Loucy (cell line): ENCODE results near the gene SDK1.

ENCODE experiments used
- H2AFZ ChIP-seq: fragments of 200-600 bp; sonication (generic); 2 replicates; pipeline ENCODE4 v1.6.0; 2016; ENCODE audit warnings: antibody characterized with exemption, mild to moderate bottlenecking, low read length, moderate library complexity
- H3F3A ChIP-seq: fragments of 200-600 bp; 2 replicates; pipeline ENCODE4 v1.6.0; 2016; ENCODE audit warnings: antibody characterized with exemption, low read depth, mild to moderate bottlenecking
- H3K27me3 ChIP-seq: fragments of 200-600 bp; sonication (generic); 2 replicates; pipeline ENCODE4 v1.6.1; 2014; ENCODE audit warnings: low read length, mild to moderate bottlenecking; ENCODE audit not compliant: insufficient read depth, poor library complexity, severe bottlenecking
- H3K36me3 ChIP-seq: fragments of 200-600 bp; sonication (generic); 2 replicates; pipeline ENCODE4 v1.6.1; 2016; ENCODE audit warnings: low read length; ENCODE audit not compliant: insufficient read depth
- H3K4me1 ChIP-seq: fragments of 200-600 bp; sonication (generic); 2 replicates; pipeline ENCODE4 v1.5.1; 2014; ENCODE audit warnings: low read length, mild to moderate bottlenecking; ENCODE audit not compliant: insufficient read depth, poor library complexity, severe bottlenecking
- H3K4me2 ChIP-seq: fragments of 200-600 bp; sonication (generic); 2 replicates; pipeline ENCODE4 v1.6.0; 2014; ENCODE audit warnings: antibody characterized with exemption, low read length, low read depth, mild to moderate bottlenecking; ENCODE audit not compliant: poor library complexity, severe bottlenecking
- H3K4me3 ChIP-seq: fragments of 200-600 bp; sonication (generic); 2 replicates; pipeline ENCODE4 v1.5.1; 2014; ENCODE audit warnings: low read length, mild to moderate bottlenecking, mixed read lengths; ENCODE audit not compliant: poor library complexity, severe bottlenecking
- H3K79me2 ChIP-seq: fragments of 200-600 bp; sonication (generic); 2 replicates; pipeline ENCODE4 v1.6.1; 2014; ENCODE audit warnings: low read length; ENCODE audit not compliant: insufficient read depth
- H3K9ac ChIP-seq: fragments of 200-600 bp; sonication (generic); 2 replicates; pipeline ENCODE4 v1.6.0; 2014; ENCODE audit warnings: mild to moderate bottlenecking, low read depth, low read length, moderate library complexity; ENCODE audit not compliant: poor library complexity, severe bottlenecking
- H3K9me2 ChIP-seq: fragments of 200-600 bp; sonication (generic); replicated peaks from 2 replicates; pipeline ENCODE4 v1.6.1; 2016; ENCODE audit warnings: low read depth, low read length, mixed read lengths
- H3K9me3 ChIP-seq: fragments of 200-600 bp; sonication (generic); 2 replicates; pipeline ENCODE4 v1.6.1; 2014; ENCODE audit warnings: mild to moderate bottlenecking, antibody characterized with exemption, low read length, low read depth; ENCODE audit not compliant: insufficient read depth
- H4K20me1 ChIP-seq: fragments of 200-600 bp; sonication (generic); 2 replicates; pipeline ENCODE4 v1.6.0; 2014; ENCODE audit warnings: antibody characterized with exemption, low read length, mild to moderate bottlenecking; ENCODE audit not compliant: insufficient read depth, poor library complexity, severe bottlenecking
- EZH2phosphoT487 ChIP-seq: fragments of 200-600 bp; IDR thresholded peaks from 2 replicates; pipeline ENCODE4 v1.6.1; 2018; ENCODE audit warnings: antibody characterized with exemption, mild to moderate bottlenecking, moderate library complexity, borderline replicate concordance
- TF ChIP-seq, protein P1 (sequence below): fragments of 200-600 bp; sonication (generic); conservative IDR thresholded peaks from 2 replicates; pipeline ENCODE4 v1.5.1; 2014; ENCODE audit warnings: mild to moderate bottlenecking, antibody characterized with exemption, low read length

The SDK1 gene

DNA sequence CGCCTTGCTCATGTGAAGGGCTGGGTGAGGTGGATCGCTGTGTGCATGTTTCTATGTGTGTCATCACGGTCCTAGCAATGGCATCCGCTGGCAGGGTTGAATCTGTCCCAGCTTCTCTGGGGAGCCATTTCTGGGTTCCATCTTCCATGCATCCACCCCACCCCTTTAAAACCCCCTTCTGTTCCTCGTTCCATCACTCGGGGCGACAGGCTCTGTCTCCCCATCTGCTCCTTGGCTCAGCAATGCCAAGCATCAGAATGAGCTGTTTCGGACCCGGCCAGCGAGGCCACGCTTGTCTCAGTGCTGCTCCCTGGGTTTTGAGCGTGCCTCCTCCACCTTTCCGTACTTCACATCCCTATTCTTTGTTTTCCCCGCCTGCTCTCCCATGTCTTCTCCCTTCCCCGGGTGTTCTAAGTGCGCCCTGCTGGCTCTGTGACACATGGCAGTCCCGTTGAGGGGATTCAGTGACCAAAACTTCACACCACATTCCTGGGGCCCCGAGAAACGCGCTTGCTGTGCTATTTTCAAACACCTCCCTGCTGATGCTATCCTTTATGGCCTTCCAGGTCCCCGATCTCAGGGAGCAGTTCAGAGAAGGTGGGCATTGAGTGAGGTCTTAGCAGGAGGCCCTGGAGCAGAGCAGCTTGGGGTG is 827.0 kb downstream of the SDK1 start:
- no peak overlapping the region for H3K4me2 ChIP-seq
- no peak overlapping the region for H3K4me3 ChIP-seq
- H4K20me1 ChIP-seq, result no peaks in the 10 kb centered on the region
- no peaks in the 10 kb centered on the region for H3K36me3 ChIP-seq
- H3F3A ChIP-seq, result no peaks in the 10 kb centered on the region
- H3K9ac ChIP-seq, result no peak overlapping the region
- no peak overlapping the region for H2AFZ ChIP-seq
- no peaks in the 10 kb centered on the region for H3K27me3 ChIP-seq
- peaks cover 11% of the 10 kb centered on the region; the same call in 1 of the 2 replicates for H3K9me3 ChIP-seq
- TF ChIP-seq, protein P1, sequence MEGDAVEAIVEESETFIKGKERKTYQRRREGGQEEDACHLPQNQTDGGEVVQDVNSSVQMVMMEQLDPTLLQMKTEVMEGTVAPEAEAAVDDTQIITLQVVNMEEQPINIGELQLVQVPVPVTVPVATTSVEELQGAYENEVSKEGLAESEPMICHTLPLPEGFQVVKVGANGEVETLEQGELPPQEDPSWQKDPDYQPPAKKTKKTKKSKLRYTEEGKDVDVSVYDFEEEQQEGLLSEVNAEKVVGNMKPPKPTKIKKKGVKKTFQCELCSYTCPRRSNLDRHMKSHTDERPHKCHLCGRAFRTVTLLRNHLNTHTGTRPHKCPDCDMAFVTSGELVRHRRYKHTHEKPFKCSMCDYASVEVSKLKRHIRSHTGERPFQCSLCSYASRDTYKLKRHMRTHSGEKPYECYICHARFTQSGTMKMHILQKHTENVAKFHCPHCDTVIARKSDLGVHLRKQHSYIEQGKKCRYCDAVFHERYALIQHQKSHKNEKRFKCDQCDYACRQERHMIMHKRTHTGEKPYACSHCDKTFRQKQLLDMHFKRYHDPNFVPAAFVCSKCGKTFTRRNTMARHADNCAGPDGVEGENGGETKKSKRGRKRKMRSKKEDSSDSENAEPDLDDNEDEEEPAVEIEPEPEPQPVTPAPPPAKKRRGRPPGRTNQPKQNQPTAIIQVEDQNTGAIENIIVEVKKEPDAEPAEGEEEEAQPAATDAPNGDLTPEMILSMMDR, result no peak
- no peak for TF ChIP-seq EZH2phosphoT487
- H3K79me2 ChIP-seq, result no peaks in the 10 kb centered on the region
- no peaks in the 10 kb centered on the region for H3K9me2 ChIP-seq
- no peaks in the 10 kb centered on the region for H3K4me1 ChIP-seq

DNA sequence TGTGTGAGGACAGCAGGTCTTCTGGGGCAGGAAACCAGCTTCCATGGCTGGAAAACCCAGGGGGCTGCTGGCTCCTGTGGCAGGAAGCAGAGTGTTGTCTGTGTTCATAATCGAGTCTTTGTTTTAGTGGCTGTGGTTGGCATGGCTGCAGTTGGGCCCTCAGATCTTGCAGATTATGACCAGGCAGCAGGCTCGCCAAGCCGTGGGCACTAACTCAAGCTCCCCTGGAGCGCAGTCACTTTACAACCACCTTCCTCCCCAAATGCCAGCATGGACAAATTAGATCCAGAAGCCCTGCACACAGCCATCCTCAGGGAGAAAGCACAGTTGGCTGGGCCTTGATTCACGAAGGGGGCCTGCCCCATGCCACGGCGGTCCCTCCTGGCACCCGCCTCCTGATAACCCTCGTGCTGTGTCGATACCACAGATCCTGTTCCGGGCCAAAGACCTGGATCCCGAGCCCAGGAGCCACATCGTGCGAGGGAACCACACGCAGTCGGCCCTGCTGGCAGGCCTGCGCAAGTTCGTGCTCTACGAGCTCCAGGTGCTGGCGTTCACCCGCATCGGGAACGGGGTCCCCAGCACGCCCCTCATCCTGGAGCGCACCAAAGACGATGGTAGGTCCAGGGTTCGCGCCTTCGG is 828.5 kb downstream of the SDK1 start:
- Histone ChIP-seq H3K4me3 (no peak overlapping the region), H2AFZ (no peak overlapping the region), H3K4me2 (no peak overlapping the region), H3K36me3 (no peaks in the 10 kb centered on the region), H3K9ac (no peak overlapping the region), H3K79me2 (no peaks in the 10 kb centered on the region), H3K27me3 (no peaks in the 10 kb centered on the region), H3K4me1 (no peaks in the 10 kb centered on the region), H3K9me3 (peaks cover 9% of the 10 kb centered on the region; the same call in 1 of the 2 replicates), H4K20me1 (no peaks in the 10 kb centered on the region), H3F3A (no peaks in the 10 kb centered on the region), H3K9me2 (no peaks in the 10 kb centered on the region)
- TF ChIP-seq EZH2phosphoT487, result no peak
- TF ChIP-seq, protein P1, result no peak

DNA sequence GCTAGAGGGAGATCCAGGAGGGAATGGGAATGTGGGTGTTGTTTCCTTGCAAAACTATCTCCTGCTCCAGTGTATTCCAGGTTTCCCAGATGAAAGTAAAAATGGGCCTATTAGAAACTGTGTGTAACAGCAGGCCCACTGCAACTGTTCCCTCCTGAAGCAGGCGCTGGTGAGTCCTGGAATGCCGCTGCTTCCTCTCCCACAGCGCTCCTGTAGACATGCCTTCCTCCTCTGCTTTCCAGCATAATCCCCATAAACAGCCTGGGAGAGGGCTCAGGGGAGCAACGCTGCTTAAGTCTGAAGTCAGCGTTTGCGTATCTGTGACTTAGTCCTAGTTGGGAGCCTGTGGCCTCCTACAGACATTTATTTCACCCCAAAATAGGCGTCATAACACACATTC is 830.0 kb downstream of the SDK1 start:
- Histone ChIP-seq H3F3A (no peaks in the 10 kb centered on the region), H4K20me1 (no peaks in the 10 kb centered on the region), H3K9me2 (no peaks in the 10 kb centered on the region), H3K4me3 (no peak overlapping the region), H2AFZ (no peak overlapping the region), H3K4me2 (no peak overlapping the region), H3K36me3 (no peaks in the 10 kb centered on the region), H3K4me1 (no peaks in the 10 kb centered on the region), H3K9me3 (peaks cover 6% of the 10 kb centered on the region; the same call in 1 of the 2 replicates), H3K27me3 (no peaks in the 10 kb centered on the region), H3K9ac (no peak overlapping the region), H3K79me2 (no peaks in the 10 kb centered on the region)
- TF ChIP-seq EZH2phosphoT487, result no peak
- TF ChIP-seq, protein P1, result no peak
